WTC11 (cell line): ENCODE measurements around the gene METTL2A. TPM values are rescaled to one million over a fixed set of nuclear protein-coding genes. Genes with fewer than 3 reads are reported as not detected.
A peak's percentile ranks its signal among the peaks of the same experiment; 100 is the strongest.
"Not testable (repeated sequence)": the region's sequence is repeated elsewhere in the genome, so short reads cannot be mapped to it uniquely, and the experiment has no call there.

Source experiments
- ATAC-seq: fragments of 200-7000 bp; cut with Tn5 transposase; 2 replicates; pipeline ENCODE4 v1.10.0; 2021; ENCODE audit warnings: mild to moderate bottlenecking, moderate library complexity
- CTCF ChIA-PET: fragments of 300-600 bp; sonication (Branson Sonifier 250); formaldehyde crosslinking; loops from one replicate; lab custom pipeline; 2021; ENCODE audit warnings: antibody characterized with exemption; lab: Charles Lee
- POLR2A ChIA-PET: fragments of 350-600 bp; sonication (Branson Sonifier 250); formaldehyde crosslinking; loops from one replicate; lab custom pipeline; 2021; ENCODE audit warnings: antibody characterized with exemption; lab: Charles Lee
- DNase-seq: peaks from one replicate; pipeline ENCODE4 v3.0.0; 2021; ENCODE audit warnings: low spot score
- H3K27ac Mint-ChIP-seq: 2 replicates; pipeline ENCODE4 v1.8.0; 2021; ENCODE audit warnings: mixed read lengths
- H3K27me3 Mint-ChIP-seq: 2 replicates; pipeline ENCODE4 v1.8.0; 2021; ENCODE audit warnings: low read depth, mild to moderate bottlenecking, moderate library complexity, mixed read lengths
- H3K36me3 Mint-ChIP-seq: 2 replicates; pipeline ENCODE4 v1.8.0; 2021; ENCODE audit warnings: mixed read lengths
- H3K4me1 Mint-ChIP-seq: 2 replicates; pipeline ENCODE4 v1.8.0; 2022; ENCODE audit warnings: mixed read lengths
- H3K4me3 Mint-ChIP-seq: 2 replicates; pipeline ENCODE4 v1.8.0; 2021; ENCODE audit warnings: mild to moderate bottlenecking, moderate library complexity, mixed read lengths
- H3K9me3 Mint-ChIP-seq: 2 replicates; pipeline ENCODE4 v1.8.0; 2021; ENCODE audit warnings: mixed read lengths
- total RNA-seq: library from RNA; stranded (reverse); gene quantifications from 3 replicates; pipeline ENCODE4 v1.2.3, GENCODE V29; 2021
- TF ChIP-seq, protein P1 (sequence below): sonication (generic); formaldehyde crosslinking; IDR thresholded peaks from 2 replicates; pipeline ENCODE4 v1.8.0; 2023; ENCODE audit warnings: missing genetic modification reagents, mild to moderate bottlenecking, borderline replicate concordance
- TF ChIP-seq, protein P2 (sequence below): sonication (generic); formaldehyde crosslinking; IDR thresholded peaks from 2 replicates; pipeline ENCODE4 v1.8.1; 2023; ENCODE audit warnings: mild to moderate bottlenecking, moderate library complexity, missing genetic modification reagents

METTL2A gene
- total RNA-seq, 1 experiment from 2014 or later = 33.6 TPM

DNA sequence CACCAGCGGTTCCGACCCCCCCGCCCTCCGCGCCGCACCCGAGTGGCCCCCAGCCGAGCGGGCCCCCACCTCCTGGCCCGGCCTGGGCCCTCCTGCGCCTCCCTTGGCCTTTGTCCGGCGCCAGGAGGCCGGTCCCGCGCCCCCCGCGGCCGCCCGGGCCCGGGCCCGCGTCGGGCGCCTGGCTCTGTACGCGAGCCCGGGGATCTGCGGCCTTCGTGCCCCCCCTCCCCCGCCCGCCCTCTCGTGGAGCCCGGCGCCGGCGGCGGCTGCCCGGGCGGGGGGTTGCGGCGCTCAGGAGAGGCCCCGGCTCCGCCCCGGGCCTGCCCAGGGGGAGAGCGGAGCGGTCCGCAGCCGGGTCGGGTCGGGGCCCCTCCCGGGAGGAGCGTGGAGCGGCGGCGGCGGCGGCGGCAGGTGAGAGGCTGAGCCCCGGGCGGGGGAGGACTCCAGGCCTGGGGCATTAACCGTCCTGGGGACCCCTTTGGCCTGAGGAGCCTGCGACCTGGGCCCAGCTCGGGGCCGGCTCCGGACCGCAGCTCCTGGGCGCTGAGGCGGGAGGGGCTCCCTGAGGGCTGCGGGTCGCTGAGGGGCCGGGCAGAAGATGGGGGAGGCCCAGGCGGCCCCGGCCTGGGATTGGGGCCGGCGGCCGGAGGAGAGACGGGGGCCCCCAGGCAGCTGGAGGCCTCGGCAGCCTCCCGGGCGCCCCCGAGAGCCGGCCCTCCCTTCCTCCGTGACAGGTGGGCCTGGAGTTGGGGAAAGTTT is 55.4 kb downstream of the METTL2A start:
- H3K27ac Mint-ChIP-seq, H3K27me3 Mint-ChIP-seq, POLR2A ChIA-PET, H3K9me3 Mint-ChIP-seq: not testable (repeated sequence)
- CTCF ChIA-PET = interaction anchor here (0.6 kb wide), 1 partner anchor 245 kb away, joined by 3 read pairs; no protein-coding TSS in a partner anchor
- peak; percentile 54 for DNase-seq
- Mint-ChIP-seq H3K36me3 (peaks cover 19% of the 10 kb centered on the region), H3K4me1 (peaks cover 21% of the 10 kb centered on the region), H3K4me3 (peak overlapping the region; percentile 94)
- ATAC-seq = peak; percentile 33
- TF ChIP-seq, protein P1, sequence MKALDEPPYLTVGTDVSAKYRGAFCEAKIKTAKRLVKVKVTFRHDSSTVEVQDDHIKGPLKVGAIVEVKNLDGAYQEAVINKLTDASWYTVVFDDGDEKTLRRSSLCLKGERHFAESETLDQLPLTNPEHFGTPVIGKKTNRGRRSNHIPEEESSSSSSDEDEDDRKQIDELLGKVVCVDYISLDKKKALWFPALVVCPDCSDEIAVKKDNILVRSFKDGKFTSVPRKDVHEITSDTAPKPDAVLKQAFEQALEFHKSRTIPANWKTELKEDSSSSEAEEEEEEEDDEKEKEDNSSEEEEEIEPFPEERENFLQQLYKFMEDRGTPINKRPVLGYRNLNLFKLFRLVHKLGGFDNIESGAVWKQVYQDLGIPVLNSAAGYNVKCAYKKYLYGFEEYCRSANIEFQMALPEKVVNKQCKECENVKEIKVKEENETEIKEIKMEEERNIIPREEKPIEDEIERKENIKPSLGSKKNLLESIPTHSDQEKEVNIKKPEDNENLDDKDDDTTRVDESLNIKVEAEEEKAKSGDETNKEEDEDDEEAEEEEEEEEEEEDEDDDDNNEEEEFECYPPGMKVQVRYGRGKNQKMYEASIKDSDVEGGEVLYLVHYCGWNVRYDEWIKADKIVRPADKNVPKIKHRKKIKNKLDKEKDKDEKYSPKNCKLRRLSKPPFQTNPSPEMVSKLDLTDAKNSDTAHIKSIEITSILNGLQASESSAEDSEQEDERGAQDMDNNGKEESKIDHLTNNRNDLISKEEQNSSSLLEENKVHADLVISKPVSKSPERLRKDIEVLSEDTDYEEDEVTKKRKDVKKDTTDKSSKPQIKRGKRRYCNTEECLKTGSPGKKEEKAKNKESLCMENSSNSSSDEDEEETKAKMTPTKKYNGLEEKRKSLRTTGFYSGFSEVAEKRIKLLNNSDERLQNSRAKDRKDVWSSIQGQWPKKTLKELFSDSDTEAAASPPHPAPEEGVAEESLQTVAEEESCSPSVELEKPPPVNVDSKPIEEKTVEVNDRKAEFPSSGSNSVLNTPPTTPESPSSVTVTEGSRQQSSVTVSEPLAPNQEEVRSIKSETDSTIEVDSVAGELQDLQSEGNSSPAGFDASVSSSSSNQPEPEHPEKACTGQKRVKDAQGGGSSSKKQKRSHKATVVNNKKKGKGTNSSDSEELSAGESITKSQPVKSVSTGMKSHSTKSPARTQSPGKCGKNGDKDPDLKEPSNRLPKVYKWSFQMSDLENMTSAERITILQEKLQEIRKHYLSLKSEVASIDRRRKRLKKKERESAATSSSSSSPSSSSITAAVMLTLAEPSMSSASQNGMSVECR (CRISPR knock-in tag) = 0 out of 2 replicates have a peak, but pooled peaks have one; percentile 42
- TF ChIP-seq, protein P2, sequence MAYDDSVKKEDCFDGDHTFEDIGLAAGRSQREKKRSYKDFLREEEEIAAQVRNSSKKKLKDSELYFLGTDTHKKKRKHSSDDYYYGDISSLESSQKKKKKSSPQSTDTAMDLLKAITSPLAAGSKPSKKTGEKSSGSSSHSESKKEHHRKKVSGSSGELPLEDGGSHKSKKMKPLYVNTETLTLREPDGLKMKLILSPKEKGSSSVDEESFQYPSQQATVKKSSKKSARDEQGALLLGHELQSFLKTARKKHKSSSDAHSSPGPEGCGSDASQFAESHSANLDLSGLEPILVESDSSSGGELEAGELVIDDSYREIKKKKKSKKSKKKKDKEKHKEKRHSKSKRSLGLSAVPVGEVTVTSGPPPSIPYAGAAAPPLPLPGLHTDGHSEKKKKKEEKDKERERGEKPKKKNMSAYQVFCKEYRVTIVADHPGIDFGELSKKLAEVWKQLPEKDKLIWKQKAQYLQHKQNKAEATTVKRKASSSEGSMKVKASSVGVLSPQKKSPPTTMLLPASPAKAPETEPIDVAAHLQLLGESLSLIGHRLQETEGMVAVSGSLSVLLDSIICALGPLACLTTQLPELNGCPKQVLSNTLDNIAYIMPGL (CRISPR knock-in tag) = peak; percentile 46; the same call in 1 of the 2 replicates

DNA sequence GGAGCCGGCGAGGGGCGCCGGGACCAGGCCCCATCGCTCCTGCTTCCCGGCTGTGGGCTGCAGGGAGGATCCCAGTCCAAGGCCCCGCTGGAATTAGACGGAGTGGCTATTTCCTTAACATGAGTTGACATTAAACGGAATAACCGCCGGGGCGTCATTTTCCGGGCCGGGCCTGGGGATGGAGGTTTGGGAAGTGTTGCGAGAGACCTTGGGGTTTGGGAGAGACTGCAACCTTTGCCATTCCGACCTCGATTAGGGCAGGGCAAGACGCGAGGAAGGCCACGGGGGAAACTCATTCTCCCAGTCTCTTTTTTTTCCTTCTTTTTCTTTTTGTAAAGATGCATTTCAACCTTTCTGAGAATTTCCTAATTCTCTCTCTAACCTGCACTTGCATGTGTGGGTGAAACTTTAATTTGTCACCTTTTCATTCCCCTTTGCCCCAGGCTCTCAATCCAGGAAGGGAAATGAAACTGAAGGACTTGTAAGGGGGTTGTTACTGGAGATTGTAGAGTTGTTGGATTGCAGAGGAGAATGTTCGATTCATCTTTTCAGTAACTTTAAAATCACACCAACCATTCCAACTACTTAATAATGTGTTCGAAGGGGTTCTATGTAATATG is 56.1 kb downstream of the METTL2A start:
- ATAC-seq = peak; percentile 6
- CTCF ChIA-PET = interaction anchor here (0.6 kb wide), 1 partner anchor 245 kb away, joined by 3 read pairs; no protein-coding TSS in a partner anchor
- peak overlapping the region; percentile 94 for H3K4me3 Mint-ChIP-seq
- POLR2A ChIA-PET, H3K9me3 Mint-ChIP-seq, H3K27me3 Mint-ChIP-seq: not testable (repeated sequence)
- peak overlapping the region; percentile 96 for H3K27ac Mint-ChIP-seq
- peaks cover 21% of the 10 kb centered on the region for H3K4me1 Mint-ChIP-seq
- H3K36me3 Mint-ChIP-seq = peaks cover 19% of the 10 kb centered on the region
- peak; percentile 38 for DNase-seq

DNA sequence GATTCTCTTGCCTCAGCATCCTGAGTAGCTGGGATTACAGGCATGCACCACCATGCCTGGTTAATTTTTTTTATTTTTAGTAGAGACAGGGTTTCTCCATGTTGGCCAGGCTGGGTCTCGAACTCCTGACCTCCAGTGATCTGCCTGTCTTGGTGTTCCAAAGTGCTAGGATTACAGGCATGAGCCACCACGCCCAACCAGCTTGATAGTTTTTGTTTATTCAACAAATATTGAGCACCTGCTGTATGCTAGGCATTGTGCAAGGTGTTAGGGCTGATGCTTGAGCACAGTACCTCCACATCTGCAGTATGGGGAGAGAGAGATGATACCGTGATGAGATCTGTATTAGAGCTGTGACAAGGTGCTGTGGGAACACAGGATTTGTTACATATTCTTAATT is 58.9 kb downstream of the METTL2A start:
- H3K4me3 Mint-ChIP-seq, POLR2A ChIA-PET, H3K27me3 Mint-ChIP-seq, CTCF ChIA-PET, ATAC-seq, H3K9me3 Mint-ChIP-seq, DNase-seq: not testable (repeated sequence)
- Mint-ChIP-seq H3K36me3 (peaks cover 22% of the 10 kb centered on the region), H3K4me1 (peaks cover 20% of the 10 kb centered on the region), H3K27ac (peak overlapping the region; percentile 57; the same call in 1 of the 2 replicates)

DNA sequence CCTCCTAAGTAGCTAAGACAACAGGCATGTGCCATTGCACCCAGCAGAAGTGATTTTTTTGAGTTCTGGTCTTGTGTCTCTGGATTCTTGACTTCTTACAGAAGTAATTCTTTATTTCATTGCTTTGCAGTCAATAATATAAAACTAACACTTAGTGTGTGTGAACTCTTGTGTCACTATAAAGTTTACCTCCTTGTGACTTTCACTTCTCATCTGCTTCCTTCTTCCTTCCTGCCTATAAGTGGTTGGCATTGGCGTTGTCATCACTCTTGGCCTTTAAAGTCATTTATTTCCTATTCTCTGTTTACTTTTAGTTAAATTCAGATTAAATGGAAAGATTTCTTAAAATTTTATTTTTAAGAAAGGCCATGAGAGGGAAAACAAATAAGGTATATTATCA is 67.3 kb downstream of the METTL2A start:
- ATAC-seq, DNase-seq, H3K9me3 Mint-ChIP-seq, H3K36me3 Mint-ChIP-seq, CTCF ChIA-PET, H3K4me3 Mint-ChIP-seq, POLR2A ChIA-PET, H3K27ac Mint-ChIP-seq, H3K4me1 Mint-ChIP-seq, H3K27me3 Mint-ChIP-seq: not testable (repeated sequence)

DNA sequence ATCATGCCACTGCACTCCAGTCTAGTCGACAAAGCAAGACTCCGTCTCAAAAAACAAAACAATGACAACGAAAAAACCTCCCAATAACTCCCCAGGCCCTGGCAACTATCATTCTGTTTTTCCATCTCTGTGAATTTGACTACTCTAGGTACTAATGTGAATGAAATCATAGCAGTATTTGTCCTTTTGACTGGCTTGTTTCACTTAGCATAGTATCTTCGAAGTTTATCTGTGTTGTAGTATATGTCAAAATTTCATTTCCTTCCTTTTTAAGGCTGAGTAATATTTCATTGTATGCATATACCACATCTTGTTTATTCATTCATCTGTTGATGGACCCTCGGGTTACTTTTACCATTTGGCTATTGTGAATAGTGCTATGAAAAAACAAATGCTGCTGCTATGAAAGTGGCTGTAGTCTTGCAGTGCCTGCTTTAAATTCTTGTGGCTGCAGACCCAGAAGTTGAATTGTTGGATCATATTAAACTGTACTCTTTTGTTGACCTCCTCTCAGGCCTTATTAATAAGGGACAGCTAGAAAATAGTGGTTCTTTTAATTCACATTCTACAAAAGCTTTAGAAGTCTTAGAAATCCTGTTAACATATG is 69.5 kb downstream of the METTL2A start:
- H3K36me3 Mint-ChIP-seq, CTCF ChIA-PET, H3K4me1 Mint-ChIP-seq, POLR2A ChIA-PET, H3K4me3 Mint-ChIP-seq, H3K9me3 Mint-ChIP-seq, DNase-seq, H3K27me3 Mint-ChIP-seq, ATAC-seq: not testable (repeated sequence)
- peak overlapping the region; percentile 39; the same call in 1 of the 2 replicates for H3K27ac Mint-ChIP-seq

DNA sequence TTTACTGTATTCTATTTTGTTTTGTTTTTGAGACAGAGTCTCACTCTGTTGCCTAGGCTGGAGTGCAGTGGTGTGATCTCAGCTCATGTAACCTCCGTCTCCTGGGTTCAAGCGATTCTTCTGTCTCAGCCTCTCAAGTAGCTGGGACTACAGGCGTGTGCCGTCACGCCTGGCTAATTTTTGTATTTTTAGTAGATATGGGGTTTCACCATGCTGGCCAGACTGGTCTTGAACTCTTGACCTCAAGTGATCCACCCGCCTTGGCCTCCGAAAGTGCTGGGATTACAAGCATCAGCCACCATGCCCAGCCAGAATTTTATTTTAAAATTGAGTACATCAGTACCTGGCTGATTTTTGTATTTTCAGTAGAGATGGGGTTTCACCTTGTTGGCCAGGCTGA is 70.4 kb downstream of the METTL2A start:
- H3K27ac Mint-ChIP-seq, ATAC-seq, H3K4me3 Mint-ChIP-seq, H3K27me3 Mint-ChIP-seq, H3K4me1 Mint-ChIP-seq, CTCF ChIA-PET, H3K36me3 Mint-ChIP-seq, POLR2A ChIA-PET, DNase-seq, H3K9me3 Mint-ChIP-seq: not testable (repeated sequence)

DNA sequence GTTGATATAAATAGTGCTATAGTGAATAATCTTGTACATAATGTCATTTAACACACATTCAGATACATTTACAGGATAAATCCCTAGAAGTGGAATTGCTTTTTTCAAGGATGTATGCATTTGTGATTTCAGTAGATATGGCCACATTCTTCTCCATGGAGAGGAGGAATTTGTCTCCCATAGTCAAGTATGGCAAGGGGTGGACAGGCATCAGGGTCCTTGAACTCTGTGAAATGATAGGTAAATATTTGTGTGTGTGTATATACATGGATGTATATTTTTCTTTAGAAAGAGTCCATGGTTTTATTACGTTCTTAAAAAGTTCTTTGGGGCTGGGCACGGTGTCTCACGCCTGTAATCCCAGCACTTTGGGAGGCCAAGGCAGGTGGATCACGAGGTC is 72.6 kb downstream of the METTL2A start:
- H3K4me3 Mint-ChIP-seq, H3K27ac Mint-ChIP-seq, ATAC-seq, H3K36me3 Mint-ChIP-seq, H3K27me3 Mint-ChIP-seq, CTCF ChIA-PET, POLR2A ChIA-PET, DNase-seq, H3K4me1 Mint-ChIP-seq, H3K9me3 Mint-ChIP-seq: not testable (repeated sequence)

DNA sequence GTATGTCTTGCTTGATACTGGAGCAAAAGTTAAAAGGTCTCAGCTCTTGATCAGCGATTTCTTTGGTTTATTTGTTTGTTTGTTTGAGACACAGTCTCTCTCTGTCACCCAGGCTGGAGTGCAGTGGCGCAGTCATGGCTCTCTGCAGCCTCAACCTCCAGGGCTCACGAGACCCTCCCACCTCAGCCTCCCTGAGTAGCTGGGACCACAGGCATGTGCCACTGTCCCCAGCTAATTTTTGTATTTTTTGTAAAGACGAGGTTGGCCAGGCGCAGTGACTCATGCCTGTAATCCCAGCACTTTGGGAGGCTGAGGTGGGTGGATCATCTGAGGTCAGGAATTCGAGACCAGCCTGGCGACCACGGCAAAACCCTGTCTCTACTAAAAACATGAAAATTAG is 75.1 kb downstream of the METTL2A start:
- POLR2A ChIA-PET, H3K27me3 Mint-ChIP-seq, H3K9me3 Mint-ChIP-seq, DNase-seq, H3K4me1 Mint-ChIP-seq, ATAC-seq, H3K4me3 Mint-ChIP-seq, CTCF ChIA-PET, H3K36me3 Mint-ChIP-seq: not testable (repeated sequence)
- H3K27ac Mint-ChIP-seq = peak overlapping the region; percentile 51; the same call in 1 of the 2 replicates
